ENCODE measurements around the gene BRCA1.

Gene BRCA1

DNA sequence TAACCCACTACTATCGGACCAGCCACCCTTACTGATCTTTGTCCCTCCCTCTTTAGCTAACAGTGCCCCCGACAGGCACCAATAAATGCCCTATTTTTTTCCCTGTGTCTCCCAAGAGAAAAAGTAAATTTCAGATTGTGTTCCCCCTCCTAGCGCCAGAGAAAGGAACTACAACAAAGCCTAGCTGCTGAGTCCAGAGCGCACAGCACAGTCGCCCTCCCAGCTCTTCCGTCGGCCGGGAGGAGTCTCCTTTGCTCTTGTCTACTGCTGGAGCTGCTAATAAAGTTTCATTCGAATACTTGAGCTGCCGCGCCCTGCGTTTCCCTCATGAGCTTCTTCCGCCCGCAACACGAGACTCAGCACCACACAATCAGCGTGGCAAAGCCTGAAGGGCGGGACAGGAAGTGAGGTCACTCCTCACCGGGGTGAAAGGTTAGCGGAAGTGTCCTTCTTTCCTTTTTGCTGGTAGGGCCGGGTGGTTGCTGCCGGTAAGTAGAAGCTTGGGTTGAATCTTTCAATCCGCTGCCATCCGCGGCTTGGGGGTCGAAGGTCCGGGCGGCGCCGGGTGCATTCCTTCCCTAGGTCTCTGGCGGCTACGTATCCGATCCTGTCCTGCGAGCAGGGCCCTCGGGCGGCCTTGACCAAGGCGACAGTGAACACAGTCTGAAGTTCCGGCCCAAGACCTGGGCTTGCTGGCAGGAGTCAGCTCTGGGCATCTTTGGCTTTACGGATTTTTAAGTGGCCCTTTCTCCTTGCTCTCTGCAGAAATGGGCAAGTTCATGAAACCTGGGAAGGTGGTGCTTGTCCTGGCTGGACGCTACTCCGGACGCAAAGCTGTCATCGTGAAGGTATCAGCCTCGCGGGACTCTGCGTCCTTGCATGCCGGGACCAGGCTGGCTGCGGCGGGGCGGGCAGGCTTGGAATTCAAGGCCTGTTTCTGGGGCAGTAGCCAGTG, 126.9 kb downstream of the BRCA1 start, which contains the start of gene RPL27:
TSS of gene RPL27 (plus strand) at position 436 of the 955 bp plus-strand sequence. CDS start at position 768, 332 bp downstream.
- peak in 1 of 2 experiments; percentile 72; a peak in 2 of 4 replicates for TF ChIP-seq REST (IDR thresholded peaks at IDR 0.05; ENCODE audit: insufficient read depth in 1 of 2, low read depth in 2 of 2, low read length in 2 of 2)
- TF ChIP-seq SIN3A (IDR thresholded peaks at IDR 0.05; ENCODE audit: borderline replicate concordance, insufficient read depth, low read length) = no peak
- peak; percentile 99 for TF ChIP-seq TAF1 (IDR thresholded peaks at IDR 0.05; ENCODE audit: borderline replicate concordance, insufficient read depth, low read length)
- TF ChIP-seq FOXP2 (optimal IDR thresholded peaks at IDR 0.05; ENCODE audit: borderline replicate concordance, extremely low read depth, extremely low read length, insufficient read depth) = peak; percentile 91
- peak; percentile 98 for TF ChIP-seq POLR2AphosphoS5 (IDR thresholded peaks at IDR 0.05; ENCODE audit: low read depth, low read length)

DNA sequence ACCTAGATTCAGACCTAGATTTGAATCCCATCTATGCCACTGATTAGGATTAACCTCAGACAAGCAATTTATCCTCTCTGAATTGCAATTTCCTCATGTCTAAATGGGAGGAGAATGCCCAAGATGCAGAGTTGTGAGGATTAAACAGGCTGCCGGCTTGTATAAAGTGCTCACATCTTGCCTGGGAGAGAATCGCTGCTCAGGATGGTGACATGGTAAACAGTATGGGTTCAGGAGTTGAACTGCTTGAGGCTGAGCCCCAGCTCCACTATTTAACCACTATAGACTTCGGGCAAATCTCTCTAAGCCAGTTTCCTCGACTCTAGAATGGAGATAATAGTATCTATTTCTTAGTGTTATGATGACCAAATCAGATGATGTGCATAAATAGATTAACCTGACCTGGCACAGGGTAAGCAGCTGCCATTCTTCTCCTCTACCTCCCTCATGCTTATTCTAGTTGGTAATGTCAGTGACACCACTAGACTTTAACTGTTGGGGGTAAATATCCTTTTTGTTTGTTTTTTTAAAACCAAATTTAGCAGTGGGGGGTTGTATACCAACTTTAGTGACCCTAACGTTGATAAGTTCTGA, 127.7 kb downstream of the BRCA1 start:
- TF ChIP-seq POLR2AphosphoS5 (IDR thresholded peaks at IDR 0.05; ENCODE audit: low read depth, low read length) (no peak), SIN3A (IDR thresholded peaks at IDR 0.05; ENCODE audit: borderline replicate concordance, insufficient read depth, low read length) (no peak), FOXP2 (optimal IDR thresholded peaks at IDR 0.05; ENCODE audit: borderline replicate concordance, extremely low read depth, extremely low read length, insufficient read depth) (no peak), REST (IDR thresholded peaks at IDR 0.05; ENCODE audit: insufficient read depth in 1 of 2, low read depth in 2 of 2, low read length in 2 of 2) (no peak), TAF1 (IDR thresholded peaks at IDR 0.05; ENCODE audit: borderline replicate concordance, insufficient read depth, low read length) (no peak)
